GM19452 (cell line): Measurements from ENCODE around the gene CUX1.
"Not testable (repeated sequence)": the region's sequence is repeated elsewhere in the genome, so short reads cannot be mapped to it uniquely, and the experiment has no call there.

ENCODE experiments used
- ATAC-seq: cut with Tn5 transposase; IDR thresholded peaks from one replicate; pipeline ENCODE4 v1.9.1; 2021; ENCODE audit not compliant: unreplicated experiment

Gene CUX1

DNA sequence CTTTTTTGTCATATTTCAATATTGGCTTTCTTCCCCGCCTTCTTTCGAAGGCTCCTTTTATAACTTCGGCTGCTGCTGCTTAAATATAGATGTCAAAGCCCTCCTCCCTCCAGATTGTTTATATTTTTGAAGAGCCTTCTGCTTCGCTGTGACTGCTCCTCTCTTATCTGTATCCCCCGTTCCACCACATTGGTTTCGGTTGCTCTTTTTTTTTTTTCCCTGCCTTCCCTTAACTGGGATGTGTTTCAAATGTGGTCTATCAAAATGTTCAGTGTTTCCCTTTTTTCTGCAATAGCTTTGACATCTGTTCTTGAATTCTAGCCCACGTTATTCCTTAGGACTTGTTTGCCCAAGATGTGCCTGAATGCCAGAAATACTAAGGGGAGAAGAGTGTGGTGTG, 96.4 kb downstream of the CUX1 start:
- ATAC-seq: no peak

DNA sequence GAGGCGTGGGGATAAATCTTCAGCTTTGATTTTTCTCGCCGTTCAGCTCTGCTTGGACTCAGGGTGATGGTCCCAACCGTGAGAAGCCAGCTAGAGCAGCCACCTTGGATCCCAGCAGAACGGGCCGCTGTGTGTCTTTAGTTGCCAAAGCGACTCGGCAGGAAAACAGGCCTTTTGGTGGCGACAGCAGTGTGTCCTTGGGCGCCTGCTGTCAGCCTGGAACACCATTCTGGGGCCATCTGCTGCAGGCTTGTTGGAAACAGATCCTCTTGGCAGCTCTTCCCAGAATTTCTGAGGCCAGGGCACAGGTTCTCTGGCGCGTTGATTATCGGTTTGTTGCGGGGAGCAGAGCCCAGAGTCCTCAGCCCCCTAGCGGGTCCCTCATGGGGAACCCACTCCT, 97.6 kb downstream of the CUX1 start:
- no peak for ATAC-seq

DNA sequence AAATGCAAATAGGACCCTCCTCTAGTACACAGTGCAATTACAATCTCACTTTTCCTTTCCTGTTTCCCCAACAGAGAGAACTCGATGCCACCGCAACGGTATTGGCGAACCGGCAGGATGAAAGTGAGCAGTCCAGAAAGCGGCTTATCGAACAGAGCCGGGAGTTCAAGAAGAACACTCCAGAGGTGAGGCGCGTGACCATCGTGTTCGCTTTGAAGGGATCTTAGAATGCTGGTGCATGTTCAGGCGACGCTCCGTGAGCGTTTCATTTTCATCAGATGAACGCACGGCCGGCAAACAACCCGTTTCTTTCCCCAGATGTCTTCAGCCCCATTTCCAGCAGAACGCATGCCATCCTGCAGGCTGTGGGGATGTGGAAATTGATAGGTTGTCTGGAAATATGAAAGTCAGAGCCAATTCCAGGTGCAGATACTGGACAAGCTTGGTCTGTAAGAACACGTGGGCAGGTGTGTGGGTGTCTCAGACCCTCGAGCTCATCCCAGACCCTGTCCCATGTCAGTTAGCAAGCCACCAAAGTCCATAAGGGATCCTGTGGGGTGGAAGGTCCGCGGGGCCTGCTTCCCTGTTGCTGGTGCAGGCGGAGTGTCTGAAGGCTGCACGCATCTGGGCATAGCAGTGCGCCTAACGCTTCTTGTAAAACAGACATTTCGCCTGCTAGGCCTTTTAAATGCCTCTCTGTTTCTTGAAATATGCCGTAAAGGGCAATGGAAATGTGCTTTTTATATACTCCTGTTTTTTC, 98.8 kb downstream of the CUX1 start:
- no peak for ATAC-seq

DNA sequence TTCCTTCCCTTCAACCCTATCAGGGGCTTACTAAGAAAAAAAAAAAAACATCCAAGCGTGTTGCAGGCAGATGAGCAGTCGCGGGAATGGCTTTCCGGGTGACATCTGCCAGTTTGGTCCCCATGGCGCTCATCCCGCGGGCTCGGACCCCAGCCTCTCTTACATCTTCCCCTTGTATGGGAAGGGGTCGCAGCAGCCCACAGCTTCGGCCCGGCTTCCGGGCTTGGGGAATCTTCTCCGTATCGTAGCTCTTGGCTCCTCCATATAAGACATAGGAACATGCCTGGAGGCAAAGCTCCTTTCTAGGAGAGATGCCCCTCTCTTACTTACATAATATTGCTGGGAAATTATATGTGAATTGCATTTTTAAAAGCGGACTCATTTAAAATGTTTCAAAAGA, 99.5 kb downstream of the CUX1 start:
- no peak for ATAC-seq

DNA sequence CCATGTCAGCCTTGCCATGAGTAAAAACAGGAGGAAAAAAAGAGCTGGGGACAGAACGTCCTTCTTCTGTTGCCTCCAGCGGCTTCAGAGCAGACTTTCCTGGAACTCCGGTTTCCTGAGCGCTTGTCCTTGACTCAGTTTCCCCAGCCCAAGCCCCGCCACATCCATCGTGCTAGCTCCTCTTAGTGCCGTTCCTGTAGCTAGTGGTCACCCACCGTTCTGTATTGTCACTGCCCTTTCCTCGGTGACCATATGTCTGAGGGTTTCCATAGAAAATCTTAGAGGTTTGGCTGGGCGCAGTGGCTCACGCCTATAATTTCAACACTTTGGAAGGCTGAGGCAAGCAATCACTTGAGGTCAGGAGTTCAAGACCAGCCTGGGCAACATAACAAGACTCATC, 100.1 kb downstream of the CUX1 start:
- no peak for ATAC-seq

DNA sequence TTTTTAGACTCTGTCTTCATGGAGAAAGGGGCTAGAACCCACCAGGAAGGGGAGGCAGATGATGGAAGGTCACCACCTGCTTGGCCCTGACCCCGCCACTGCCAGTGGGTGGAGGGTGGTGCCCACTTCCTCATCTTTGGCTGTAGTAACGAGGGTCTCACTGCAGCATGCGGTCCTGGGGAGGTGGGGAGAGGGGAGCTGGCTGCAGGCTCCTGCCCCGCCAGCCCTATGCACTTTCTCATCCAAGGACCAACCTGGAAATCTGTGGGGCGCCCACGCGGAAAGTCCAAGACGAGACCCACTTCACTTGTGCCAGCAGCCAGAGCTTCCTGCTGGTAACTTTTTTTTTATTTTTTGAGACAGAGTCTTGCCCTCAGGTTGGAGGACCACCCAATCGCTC, 101.0 kb downstream of the CUX1 start:
- ATAC-seq: no peak

DNA sequence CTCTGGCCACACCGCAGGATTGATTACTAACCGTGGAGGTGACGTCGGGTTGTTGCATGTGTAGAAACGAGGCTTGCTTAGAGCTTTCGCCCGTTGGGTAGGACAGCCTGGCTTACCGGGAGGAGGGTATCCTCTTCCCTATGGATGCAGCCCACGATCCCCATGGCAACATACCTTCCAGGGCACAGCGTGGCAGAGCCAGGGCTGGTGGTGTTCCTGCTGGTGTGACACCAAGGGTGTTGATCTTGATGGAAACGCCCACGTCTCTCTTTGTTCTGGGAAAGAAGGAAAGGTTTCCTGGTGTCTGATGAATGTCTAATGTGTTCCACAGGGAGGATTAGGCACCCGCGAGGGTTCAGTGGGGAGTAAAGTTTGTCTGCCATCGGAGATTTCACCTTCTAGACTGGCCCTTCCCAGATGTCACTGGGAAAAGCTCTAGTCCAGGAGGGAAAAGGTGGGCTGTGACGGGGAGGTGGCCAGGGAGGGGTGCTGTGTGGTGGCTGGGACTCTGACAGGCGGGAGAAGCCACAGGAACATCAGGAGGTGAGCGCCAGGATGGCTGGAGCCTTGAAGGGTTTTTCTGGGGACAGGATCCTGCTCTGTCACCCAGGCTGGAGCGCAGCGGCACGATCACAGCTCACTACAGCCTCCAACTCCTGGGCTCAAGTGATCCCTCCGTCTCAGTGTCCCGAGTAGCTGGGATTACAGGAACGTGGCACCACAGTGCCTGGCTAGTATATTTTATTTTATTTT, 102.1 kb downstream of the CUX1 start:
- no peak for ATAC-seq

DNA sequence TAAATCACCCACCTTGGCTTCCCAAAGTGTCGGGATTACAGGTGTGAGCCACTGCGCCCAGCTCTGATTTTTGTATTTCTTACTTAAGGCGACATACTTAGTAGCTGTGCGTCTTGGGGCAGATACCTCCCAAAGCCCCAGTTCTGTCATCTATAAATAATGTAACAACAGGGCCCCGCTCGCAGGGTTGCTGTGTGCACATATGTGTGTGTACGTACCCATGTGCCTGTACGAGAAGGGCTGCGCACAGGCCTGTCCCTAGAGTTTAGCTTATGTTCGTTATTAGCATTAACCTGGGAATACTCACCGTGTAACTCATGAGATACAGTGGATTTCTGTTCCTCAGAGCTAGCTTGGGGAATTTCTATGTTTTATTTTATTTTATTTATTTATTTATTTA, 103.6 kb downstream of the CUX1 start:
- ATAC-seq: no peak

DNA sequence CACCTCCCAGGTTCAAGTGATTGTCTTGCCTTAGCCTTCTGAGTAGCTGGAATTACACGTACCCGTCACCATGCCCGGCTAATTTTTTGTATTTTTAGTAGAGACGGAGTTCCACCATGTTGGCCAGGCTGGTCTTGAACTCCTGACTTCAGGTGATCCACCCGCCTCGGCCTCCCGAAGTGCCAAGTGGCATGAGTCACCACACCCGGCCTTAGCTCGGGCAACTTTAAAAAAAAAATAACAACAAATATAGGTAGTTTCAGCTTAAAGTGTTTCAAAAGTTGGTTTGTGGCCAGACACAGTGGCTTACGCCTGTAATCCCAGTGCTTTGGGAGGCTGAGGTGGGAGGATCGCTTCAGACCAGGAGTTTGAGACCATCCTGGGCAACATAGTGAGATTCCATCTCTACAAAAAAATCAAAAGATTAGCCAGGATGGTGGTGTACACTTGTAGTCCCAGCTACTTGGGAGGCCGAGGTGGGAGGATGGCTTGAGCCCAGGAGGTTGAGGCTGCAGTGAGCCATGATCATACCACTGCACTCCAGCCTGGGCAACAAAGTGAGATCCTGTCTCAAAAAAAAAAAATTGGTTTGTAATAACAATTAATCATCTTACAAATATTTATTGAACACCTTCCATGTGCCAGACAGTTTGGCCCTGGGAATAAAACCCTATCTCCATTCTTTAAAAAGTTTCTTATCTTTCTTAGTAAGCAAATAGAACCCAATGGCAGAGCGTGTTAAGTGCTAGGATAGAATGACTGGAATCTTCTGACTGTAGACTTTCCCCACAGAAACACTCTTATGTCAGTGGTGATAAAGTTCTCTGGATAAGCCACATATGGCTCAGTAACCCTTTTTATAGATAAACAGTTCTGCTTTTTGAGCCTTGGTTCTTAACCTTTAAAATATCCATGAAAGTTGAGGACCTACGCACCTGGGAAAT, 104.4 kb downstream of the CUX1 start:
- ATAC-seq: not testable (repeated sequence)

DNA sequence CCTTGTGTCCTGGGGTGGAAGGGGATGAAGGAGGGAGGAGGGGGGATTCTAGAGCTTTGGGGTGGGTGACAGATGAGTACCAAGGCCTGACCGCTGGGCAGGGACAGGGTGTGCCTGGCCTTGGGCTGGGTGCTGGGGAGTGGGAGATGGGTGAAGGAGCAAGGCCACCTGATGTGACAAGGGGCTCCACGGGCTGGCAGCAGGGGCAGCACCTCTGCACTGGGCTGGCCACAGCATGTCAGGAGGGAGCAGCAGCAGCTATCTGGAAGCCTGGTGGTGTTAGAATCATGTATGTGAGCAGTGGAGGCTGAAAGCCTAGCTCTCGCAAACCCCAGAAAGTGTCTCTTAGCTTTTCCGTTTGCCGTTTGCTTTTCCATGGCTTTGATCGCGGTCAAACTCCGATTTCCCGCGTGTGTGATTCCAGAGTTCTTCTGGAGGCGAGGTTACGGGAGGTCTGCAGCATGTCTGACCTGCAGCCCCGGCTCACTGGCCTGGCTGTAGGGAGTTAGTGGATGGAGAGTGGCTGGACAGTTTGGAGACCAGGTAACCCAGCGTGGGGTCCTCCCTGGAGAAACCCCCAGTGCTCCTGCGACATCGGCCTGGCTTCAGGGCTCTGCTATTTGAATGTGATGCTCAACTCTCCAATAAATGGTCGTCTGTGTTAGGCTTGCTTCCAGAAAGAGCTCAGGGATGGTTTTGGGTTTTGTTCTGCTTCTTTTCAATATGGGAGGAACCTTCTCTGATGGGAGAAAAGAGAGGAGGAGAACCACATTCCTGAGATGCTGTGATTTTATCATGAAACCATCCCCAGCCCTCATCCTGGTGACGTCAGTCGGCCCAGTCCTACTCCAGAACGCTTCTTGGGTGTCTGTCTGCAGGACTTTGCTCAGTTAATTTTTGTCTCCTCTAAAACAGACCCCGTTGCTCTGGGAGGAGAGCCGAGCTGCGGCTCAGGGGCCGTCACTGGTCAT, 105.5 kb downstream of the CUX1 start:
- ATAC-seq: no peak

DNA sequence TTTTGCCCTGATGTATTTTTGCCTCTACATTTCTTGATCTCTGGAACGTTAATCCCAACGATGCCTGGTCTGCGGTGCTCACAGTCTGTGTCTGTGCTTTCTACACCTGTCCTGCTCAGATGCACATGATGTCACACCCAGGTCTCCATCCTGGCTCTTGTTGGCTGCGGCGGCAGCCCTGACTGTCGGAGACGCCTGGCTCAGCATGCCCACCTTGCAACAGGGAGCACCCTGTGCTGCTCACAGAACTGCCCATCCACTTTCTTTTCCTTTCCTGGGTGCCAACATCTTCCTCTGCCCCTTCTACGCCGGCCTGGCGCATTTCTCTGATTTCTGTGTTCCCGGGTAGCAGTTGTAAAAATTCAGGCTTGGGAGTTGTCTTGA, 106.2 kb downstream of the CUX1 start:
- ATAC-seq: no peak

DNA sequence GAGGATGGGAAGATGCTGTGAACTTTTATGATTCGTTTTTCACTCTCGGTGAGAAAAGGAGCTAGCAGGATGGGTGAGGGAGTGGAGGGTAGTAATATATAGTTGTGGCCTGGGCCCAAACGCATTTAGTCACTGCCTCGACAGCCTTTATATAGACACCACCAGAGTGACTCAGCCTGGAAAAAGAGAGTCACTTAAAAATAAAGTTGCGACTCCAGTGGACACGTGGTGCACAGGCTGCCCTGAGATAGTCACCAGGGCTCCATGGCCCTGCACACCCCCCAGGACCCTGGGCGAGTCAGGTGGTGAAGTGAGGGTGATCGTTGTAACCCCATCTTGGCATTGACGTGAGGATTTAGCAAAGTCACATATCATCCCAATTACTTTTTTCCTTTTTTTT, 106.7 kb downstream of the CUX1 start:
- ATAC-seq: no peak

DNA sequence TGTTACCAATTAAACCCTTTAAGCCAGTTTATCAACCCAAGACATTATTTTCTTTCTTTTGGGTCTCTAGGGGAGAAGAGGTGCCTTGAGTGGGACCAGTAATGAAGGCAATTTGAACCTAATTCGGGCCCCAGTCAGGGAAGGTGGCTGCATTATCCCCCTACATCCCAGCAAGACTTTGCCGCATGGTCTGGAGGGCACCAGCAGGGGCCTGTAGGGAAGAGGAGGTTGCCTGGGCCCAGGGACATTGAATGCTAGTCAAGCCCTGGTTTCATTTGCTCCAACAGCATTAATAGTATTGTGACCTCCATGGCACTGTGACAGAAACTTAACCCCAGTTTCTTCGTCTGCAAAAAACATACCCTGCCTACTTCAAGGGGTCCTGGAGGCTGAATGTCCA, 108.8 kb downstream of the CUX1 start:
- no peak for ATAC-seq

DNA sequence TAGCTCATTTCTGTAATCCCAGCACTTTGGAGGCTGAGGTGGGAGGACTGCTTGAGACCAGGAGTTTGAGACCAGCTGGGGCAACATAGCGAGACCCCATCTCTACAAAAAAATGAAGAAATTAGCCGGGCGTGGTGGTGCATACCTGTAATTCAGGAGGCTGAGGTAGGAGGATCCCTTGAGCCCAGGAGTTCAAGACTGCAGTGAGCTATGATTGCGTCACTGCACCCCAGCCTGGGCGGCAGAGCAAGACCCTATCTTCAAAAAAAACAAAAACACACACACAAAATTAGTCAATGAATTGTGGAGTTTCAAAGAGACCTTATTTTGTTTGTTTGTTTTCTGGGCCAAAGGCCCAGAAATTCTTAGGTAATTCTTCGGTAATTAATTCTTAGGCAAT, 110.0 kb downstream of the CUX1 start:
- no peak for ATAC-seq

DNA sequence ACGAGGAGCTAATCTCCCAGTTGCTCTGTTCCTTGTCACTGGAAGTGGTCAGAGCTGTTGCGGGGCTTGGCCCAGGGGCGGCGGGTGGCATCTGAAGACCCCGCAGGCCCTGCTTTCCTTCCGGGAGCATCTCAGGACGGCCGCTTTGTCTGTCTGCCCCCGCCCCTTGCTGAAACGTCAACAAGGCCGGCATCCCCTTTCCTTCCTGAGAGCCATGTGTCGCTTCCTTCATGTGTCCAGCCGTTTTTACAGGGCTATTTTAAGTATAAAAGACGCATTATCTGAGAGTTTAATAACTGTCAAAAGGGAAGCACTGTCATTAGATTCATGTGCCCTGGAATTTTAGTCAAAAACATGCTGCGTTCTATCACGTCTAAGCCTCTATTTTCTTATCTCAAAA, 110.4 kb downstream of the CUX1 start:
- no peak for ATAC-seq

DNA sequence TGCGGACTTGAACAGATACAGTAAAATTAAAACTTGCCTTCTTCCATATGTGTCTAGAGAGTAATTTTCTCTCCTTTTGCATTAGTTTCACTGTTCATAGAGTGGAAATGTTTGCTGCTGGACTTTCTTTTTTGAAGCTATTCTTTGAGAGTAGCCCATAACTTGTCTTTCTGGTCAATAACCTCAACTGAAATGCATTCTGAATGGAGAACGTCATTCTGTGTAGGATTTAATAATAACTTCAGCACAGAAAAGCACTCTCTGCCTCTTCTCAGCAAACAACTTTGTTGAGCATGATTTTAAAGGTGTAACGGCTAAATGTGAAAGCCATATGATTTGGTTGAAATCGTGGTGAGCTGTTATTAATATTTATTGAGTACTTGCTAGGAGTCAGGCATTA, 111.8 kb downstream of the CUX1 start:
- ATAC-seq: no peak

DNA sequence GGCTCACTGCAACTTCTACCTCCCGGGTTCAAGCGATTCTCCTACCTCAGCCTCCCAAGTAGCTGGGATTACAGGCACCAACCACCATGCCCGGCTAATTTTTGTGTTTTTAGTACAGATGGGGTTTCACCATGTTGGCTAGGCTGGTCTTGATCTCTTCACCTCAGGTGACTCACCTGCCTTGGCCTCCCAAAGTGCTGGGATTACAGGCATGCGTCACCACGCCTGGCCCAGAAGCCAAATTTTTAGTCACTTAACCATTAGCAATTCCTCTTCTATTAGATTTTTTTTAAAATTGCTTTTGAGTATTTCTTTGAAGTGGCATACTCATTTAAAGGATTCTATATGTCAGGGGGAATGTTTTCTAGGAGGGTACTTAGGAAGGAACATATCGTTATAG, 112.5 kb downstream of the CUX1 start:
- ATAC-seq: not testable (repeated sequence)

DNA sequence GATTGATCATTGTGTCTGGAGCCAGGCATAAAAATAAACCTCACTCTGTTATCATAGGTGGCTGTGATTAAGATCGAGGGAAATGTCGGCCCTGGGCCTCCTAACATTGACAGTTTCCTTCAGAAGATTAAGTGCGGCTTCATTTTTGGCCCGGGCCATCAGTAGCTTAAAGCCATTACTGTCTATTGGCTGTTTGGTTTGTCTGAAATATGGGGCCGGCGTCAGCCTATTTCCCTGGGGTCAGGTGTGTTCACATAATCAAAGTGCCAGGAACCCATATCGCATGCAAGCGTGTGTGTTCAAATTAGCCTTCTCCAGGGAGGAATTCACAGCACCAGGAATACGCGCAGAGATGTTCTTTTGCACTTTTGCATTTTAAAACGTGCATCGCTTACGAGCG, 114.7 kb downstream of the CUX1 start:
- ATAC-seq: no peak

DNA sequence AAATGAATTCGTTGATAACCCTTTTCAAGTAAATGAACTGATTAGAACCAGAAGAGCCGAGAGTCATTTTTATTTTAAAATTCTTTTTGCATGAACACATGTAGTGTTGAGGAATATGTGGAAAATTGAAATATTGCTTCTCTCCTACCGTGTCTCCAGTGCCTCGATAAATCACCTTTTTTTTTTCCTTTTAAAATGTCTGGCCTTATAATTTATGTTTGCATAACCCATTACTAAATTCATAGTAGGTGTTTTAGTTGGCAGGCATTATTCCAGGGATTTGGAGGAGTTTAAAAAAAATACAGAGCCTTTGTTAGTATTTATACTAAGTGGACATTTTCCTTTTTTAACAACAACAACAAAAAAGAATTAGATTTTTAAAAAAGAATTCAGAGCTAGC, 115.6 kb downstream of the CUX1 start:
- ATAC-seq: no peak

DNA sequence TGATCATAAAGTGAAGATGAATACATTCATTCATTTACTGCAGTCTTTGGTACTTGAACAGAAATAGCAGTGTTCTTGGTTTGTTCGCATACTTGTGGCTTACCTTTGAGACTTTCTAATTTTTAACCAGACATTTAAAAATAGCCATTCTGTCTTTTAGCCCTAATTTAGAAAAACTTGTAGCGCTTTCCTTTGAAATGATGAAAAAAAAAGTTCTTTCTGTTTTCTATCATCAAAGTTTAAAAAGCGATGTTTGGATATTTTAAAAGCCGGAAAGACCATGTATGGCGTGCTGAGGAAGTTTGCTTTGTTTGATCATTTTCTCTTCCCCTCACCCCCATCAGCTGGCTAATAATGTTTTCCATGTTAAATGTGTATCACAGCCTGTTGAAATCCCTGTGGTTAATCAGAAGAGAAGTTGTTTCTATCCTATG, 116.3 kb downstream of the CUX1 start:
- no peak for ATAC-seq
